NT2/D1 (cell line): Measurements from ENCODE around the gene CLDN5.

ENCODE experiments used
- DNase-seq: peaks from one replicate; pipeline ENCODE4 v3.0.0-alpha.2; 2011; ENCODE audit warnings: low read depth, low spot score
- H3K27me3 ChIP-seq: 2 replicates; pipeline ENCODE4 v1.6.0; 2011; ENCODE audit warnings: mild to moderate bottlenecking; ENCODE audit not compliant: insufficient read length, insufficient read depth
- H3K36me3 ChIP-seq: 2 replicates; pipeline ENCODE4 v1.6.1; 2011; ENCODE audit warnings: mild to moderate bottlenecking, low read length, mixed read lengths; ENCODE audit not compliant: insufficient read depth, insufficient read length
- H3K4me1 ChIP-seq: 2 replicates; pipeline ENCODE4 v1.5.1; 2011; ENCODE audit not compliant: insufficient read depth, insufficient read length
- H3K4me3 ChIP-seq: 2 replicates; pipeline ENCODE4 v1.5.1; 2011; ENCODE audit warnings: low read depth; ENCODE audit not compliant: insufficient read length
- H3K9ac ChIP-seq: 2 replicates; pipeline ENCODE4 v1.6.0; 2011; ENCODE audit warnings: low read depth; ENCODE audit not compliant: insufficient read length
- H3K9me3 ChIP-seq: 2 replicates; pipeline ENCODE4 v1.5.1; 2011; ENCODE audit warnings: mild to moderate bottlenecking, low read length; ENCODE audit not compliant: insufficient read depth
- SUZ12 ChIP-seq: IDR thresholded peaks from 2 replicates; pipeline ENCODE4 v1.6.1; 2011; ENCODE audit not compliant: insufficient read length, insufficient read depth; ENCODE audit errors: extremely low read depth
- YY1 ChIP-seq: IDR thresholded peaks from 2 replicates; pipeline ENCODE4 v1.6.1; 2011; ENCODE audit not compliant: insufficient read length, insufficient read depth
- ZNF274 ChIP-seq: IDR thresholded peaks from 2 replicates; pipeline ENCODE4 v1.6.1; 2011; ENCODE audit warnings: mild to moderate bottlenecking, low read depth, low read length

Gene CLDN5

GRCh38 chr22:19508024-19508776, 16.0 kb downstream of the CLDN5 start:
- H3K4me1 ChIP-seq: no peaks in the 10 kb centered on the region
- H3K9ac ChIP-seq: no peak overlapping the region
- no peaks in the 10 kb centered on the region for H3K27me3 ChIP-seq
- no peak for DNase-seq
- peaks cover 58% of the 10 kb centered on the region for H3K36me3 ChIP-seq
- no peaks in the 10 kb centered on the region for H3K9me3 ChIP-seq
- no peak overlapping the region for H3K4me3 ChIP-seq
- TF ChIP-seq ZNF274: no peak
- TF ChIP-seq YY1: no peak
- no peak for TF ChIP-seq SUZ12

- DNase-seq: no peak
- no peaks in the 10 kb centered on the region for H3K27me3 ChIP-seq
- H3K9ac ChIP-seq: no peak overlapping the region
- peaks cover 57% of the 10 kb centered on the region for H3K36me3 ChIP-seq
- no peaks in the 10 kb centered on the region for H3K9me3 ChIP-seq
- H3K4me3 ChIP-seq: no peak overlapping the region
- no peak for TF ChIP-seq ZNF274
- TF ChIP-seq YY1: no peak
- TF ChIP-seq SUZ12: no peak
- H3K4me1 ChIP-seq: no peaks in the 10 kb centered on the region
Observed at GRCh38 chr22:19507534-19507861, 16.7 kb downstream of the CLDN5 start.

GRCh38 chr22:19506212-19506611, 18.0 kb downstream of the CLDN5 start:
- H3K27me3 ChIP-seq: no peaks in the 10 kb centered on the region
- no peak for TF ChIP-seq ZNF274
- no peak for TF ChIP-seq YY1
- no peak for TF ChIP-seq SUZ12
- H3K9me3 ChIP-seq: no peaks in the 10 kb centered on the region
- H3K36me3 ChIP-seq: peaks cover 56% of the 10 kb centered on the region
- no peak overlapping the region for H3K9ac ChIP-seq
- no peak for DNase-seq
- no peaks in the 10 kb centered on the region for H3K4me1 ChIP-seq
- H3K4me3 ChIP-seq: no peak overlapping the region

- Histone ChIP-seq H3K9me3 (no peaks in the 10 kb centered on the region), H3K4me3 (no peak overlapping the region), H3K4me1 (no peaks in the 10 kb centered on the region), H3K9ac (no peak overlapping the region), H3K36me3 (peaks cover 54% of the 10 kb centered on the region), H3K27me3 (no peaks in the 10 kb centered on the region)
- DNase-seq: no peak
- TF ChIP-seq SUZ12: no peak
- TF ChIP-seq YY1: no peak
- TF ChIP-seq ZNF274: no peak
Observed at GRCh38 chr22:19505735-19506126, 18.5 kb downstream of the CLDN5 start.

- Histone ChIP-seq H3K9me3 (no peaks in the 10 kb centered on the region), H3K4me1 (no peaks in the 10 kb centered on the region), H3K9ac (no peak overlapping the region), H3K27me3 (no peaks in the 10 kb centered on the region), H3K36me3 (peaks cover 52% of the 10 kb centered on the region), H3K4me3 (no peak overlapping the region)
- no peak for DNase-seq
- no peak for TF ChIP-seq YY1
- TF ChIP-seq ZNF274: no peak
- no peak for TF ChIP-seq SUZ12
Observed at GRCh38 chr22:19504900-19505734, 19.1 kb downstream of the CLDN5 start.

GRCh38 chr22:19503869-19504268, 20.3 kb downstream of the CLDN5 start:
- Histone ChIP-seq H3K9me3 (no peaks in the 10 kb centered on the region), H3K36me3 (peaks cover 56% of the 10 kb centered on the region), H3K9ac (no peak overlapping the region), H3K4me1 (no peaks in the 10 kb centered on the region), H3K4me3 (no peak overlapping the region), H3K27me3 (no peaks in the 10 kb centered on the region)
- DNase-seq: no peak
- no peak for TF ChIP-seq ZNF274
- no peak for TF ChIP-seq YY1
- TF ChIP-seq SUZ12: no peak

- peaks cover 58% of the 10 kb centered on the region for H3K36me3 ChIP-seq
Observed at GRCh38 chr22:19503367-19503766, 20.8 kb downstream of the CLDN5 start.

More at GRCh38 chr22:19503367-19503766, 20.8 kb downstream of the CLDN5 start:
- H3K4me1 ChIP-seq: no peaks in the 10 kb centered on the region
- TF ChIP-seq SUZ12 (no peak), YY1 (no peak), ZNF274 (no peak)
- H3K9me3 ChIP-seq: no peaks in the 10 kb centered on the region
- no peaks in the 10 kb centered on the region for H3K27me3 ChIP-seq
- no peak overlapping the region for H3K9ac ChIP-seq
- no peak for DNase-seq
- H3K4me3 ChIP-seq: no peak overlapping the region
